Neural cell (in vitro differentiated cells): ENCODE data around the gene E2F2. TPM values are rescaled to one million over a fixed set of nuclear protein-coding genes. Genes with fewer than 3 reads are reported as not detected.

Experiments used
- H2AFZ ChIP-seq: fragments of 200-600, 300-800 bp; sonication (generic), shearing (Covaris generic); 2 replicates; pipeline ENCODE4 v1.6.0; 2014; ENCODE audit warnings: low read depth, mild to moderate bottlenecking, antibody characterized with exemption, low read length, moderate library complexity
- H3F3A ChIP-seq: fragments of 200-600 bp; shearing (Covaris generic); 2 replicates; pipeline ENCODE4 v1.6.1; 2016; ENCODE audit warnings: mild to moderate bottlenecking, moderate library complexity, mixed read lengths, antibody characterized with exemption, low read length; ENCODE audit not compliant: insufficient read depth, poor library complexity, severe bottlenecking
- H3K27ac ChIP-seq: fragments of 200-600, 300-800 bp; sonication (generic), shearing (Covaris generic); 2 replicates; pipeline ENCODE4 v1.5.1; 2014; ENCODE audit warnings: mild to moderate bottlenecking, low read length, moderate library complexity
- H3K27me3 ChIP-seq: fragments of 300-800, 200-600 bp; sonication (generic), shearing (Covaris generic); 2 replicates; pipeline ENCODE4 v1.6.0; 2014; ENCODE audit warnings: mild to moderate bottlenecking, low read depth, low read length, moderate library complexity; ENCODE audit not compliant: insufficient read depth
- H3K36me3 ChIP-seq: fragments of 300-800, 200-600 bp; sonication (generic), shearing (Covaris generic); 2 replicates; pipeline ENCODE4 v1.5.1; 2014; ENCODE audit warnings: mild to moderate bottlenecking, antibody characterized with exemption, low read length, moderate library complexity; ENCODE audit not compliant: insufficient read depth
- H3K4me2 ChIP-seq: fragments of 300-800, 200-600 bp; sonication (generic), shearing (Covaris generic); 2 replicates; pipeline ENCODE4 v1.6.0; 2014; ENCODE audit warnings: mild to moderate bottlenecking, low read length
- H3K4me3 ChIP-seq: fragments of 300-800, 200-600 bp; sonication (generic), shearing (Covaris generic); 2 replicates; pipeline ENCODE4 v1.5.1; 2014; ENCODE audit warnings: mild to moderate bottlenecking, low read length, moderate library complexity
- H3K79me2 ChIP-seq: fragments of 200-600 bp; shearing (Covaris generic); replicated peaks from 2 replicates; pipeline ENCODE4 v1.6.0; 2014; ENCODE audit warnings: mild to moderate bottlenecking, low read length, moderate library complexity; ENCODE audit not compliant: insufficient read depth
- H3K9ac ChIP-seq: fragments of 300-800, 200-600 bp; sonication (generic), shearing (Covaris generic); 2 replicates; pipeline ENCODE4 v1.6.1; 2016; ENCODE audit warnings: mild to moderate bottlenecking, low read length, mixed read lengths
- H3K9me2 ChIP-seq: fragments of 200-600 bp; shearing (Covaris generic); 2 replicates; pipeline ENCODE4 v1.6.1; 2016; ENCODE audit warnings: mild to moderate bottlenecking, low read length, mixed read lengths; ENCODE audit not compliant: insufficient read depth
- H3K9me3 ChIP-seq: fragments of 200-600, 300-800 bp; sonication (generic), shearing (Covaris generic); 2 replicates; pipeline ENCODE4 v1.6.1; 2016; ENCODE audit warnings: mild to moderate bottlenecking, mixed run types, low read length, moderate library complexity, mixed read lengths
- H4K20me1 ChIP-seq: fragments of 200-600 bp; shearing (Covaris generic); 2 replicates; pipeline ENCODE4 v1.6.1; 2016; ENCODE audit warnings: mild to moderate bottlenecking, mixed run types; ENCODE audit not compliant: insufficient read depth
- EP300 ChIP-seq: fragments of 450-650 bp; conservative IDR thresholded peaks from 2 replicates; pipeline ENCODE4 v1.6.1; 2014; ENCODE audit warnings: antibody characterized with exemption, mild to moderate bottlenecking, moderate library complexity; ENCODE audit not compliant: poor library complexity, severe bottlenecking
- EZH2 ChIP-seq: fragments of 200-600, 300-800 bp; shearing (Covaris generic), sonication (generic); IDR thresholded peaks from 2 replicates; pipeline ENCODE4 v1.6.1; 2014; ENCODE audit warnings: antibody characterized with exemption, low read length, borderline replicate concordance, mild to moderate bottlenecking; ENCODE audit not compliant: insufficient read depth, poor library complexity, severe bottlenecking
- MXI1 ChIP-seq: fragments of 450-650 bp; conservative IDR thresholded peaks from 2 replicates; pipeline ENCODE4 v1.6.1; 2014; ENCODE audit warnings: antibody characterized with exemption, mild to moderate bottlenecking; ENCODE audit not compliant: poor library complexity, severe bottlenecking
- POLR2AphosphoS5 ChIP-seq: IDR thresholded peaks from 2 replicates; pipeline ENCODE4 v1.6.1; 2012
- RAD21 ChIP-seq: fragments of 450-650 bp; conservative IDR thresholded peaks from 2 replicates; pipeline ENCODE4 v1.6.1; 2014; ENCODE audit warnings: antibody characterized with exemption, mild to moderate bottlenecking, moderate library complexity
- SMC3 ChIP-seq: fragments of 450-650 bp; conservative IDR thresholded peaks from 2 replicates; pipeline ENCODE4 v1.6.1; 2014; ENCODE audit warnings: antibody characterized with exemption, mild to moderate bottlenecking, moderate library complexity; ENCODE audit not compliant: poor library complexity
- TAF1 ChIP-seq: IDR thresholded peaks from 2 replicates; pipeline ENCODE4 v1.6.1; 2012; ENCODE audit warnings: low read depth
- polyA plus RNA-seq: library from polyadenylated mRNA; depleted of rRNA; stranded (reverse); fragments of >200 nt; gene quantifications from 2 replicates; pipeline ENCODE4 v1.2.3, GENCODE V29; 2014
- TF ChIP-seq, protein P1 (sequence below): IDR thresholded peaks from 2 replicates; pipeline ENCODE4 v1.6.1; 2012; ENCODE audit warnings: borderline replicate concordance
- TF ChIP-seq, protein P2 (sequence below): fragments of 450-650 bp; IDR thresholded peaks from 2 replicates; pipeline ENCODE4 v1.5.1; 2014; ENCODE audit warnings: antibody characterized with exemption, mild to moderate bottlenecking, moderate library complexity; ENCODE audit not compliant: poor library complexity, severe bottlenecking

E2F2 gene
- polyA plus RNA-seq, 1 donor from 2014 or later = 0.16 TPM

DNA sequence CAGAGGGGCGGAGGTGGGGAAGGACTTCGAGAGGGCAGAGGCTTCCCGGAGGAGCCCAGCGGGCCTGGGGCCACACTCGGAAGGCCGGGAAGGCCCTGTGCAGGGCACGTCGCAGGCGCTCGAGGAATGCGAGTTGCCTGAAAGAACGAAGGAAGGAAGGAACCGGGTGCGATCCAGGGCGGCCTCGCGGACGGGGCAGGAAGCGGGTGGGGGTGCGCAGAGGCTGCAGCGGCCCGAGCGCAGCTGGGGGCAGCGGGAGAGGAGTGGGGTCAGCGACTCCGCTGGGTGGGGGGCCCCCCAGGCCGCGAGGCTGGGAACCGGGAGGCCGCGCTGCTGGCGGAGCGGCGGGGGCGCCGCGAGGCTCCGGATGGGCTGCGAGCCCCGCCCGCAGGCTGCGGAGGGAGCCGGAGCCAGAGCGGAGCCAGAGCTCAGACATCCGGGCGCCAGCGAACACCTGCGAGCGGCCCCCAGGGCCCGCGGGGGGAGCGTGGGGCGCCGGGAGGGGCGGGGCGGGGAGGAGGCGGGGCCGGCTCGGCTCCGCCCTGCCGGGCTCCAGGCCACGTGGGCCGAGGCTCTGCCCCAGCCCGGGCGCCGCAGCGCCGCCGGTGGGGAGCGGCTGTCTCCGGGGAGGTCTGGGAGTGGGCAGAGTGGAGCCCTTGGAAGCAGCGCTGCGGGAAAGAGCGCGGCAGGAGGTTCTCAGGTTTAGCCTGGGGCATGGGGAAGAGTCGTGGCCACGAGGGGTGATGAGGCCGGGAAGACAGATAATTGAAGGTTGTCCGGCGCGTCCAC is 23.6 kb upstream of the E2F2 start:
- Histone ChIP-seq H3K9me2 (no peaks in the 10 kb centered on the region), H3K27ac (no peak overlapping the region), H3K9ac (peak overlapping the region; percentile 72), H3K4me3 (peak overlapping the region; percentile 71), H3F3A (peaks cover 4% of the 10 kb centered on the region), H3K27me3 (peaks cover 59% of the 10 kb centered on the region), H3K36me3 (no peaks in the 10 kb centered on the region), H2AFZ (peak overlapping the region; percentile 62), H4K20me1 (no peaks in the 10 kb centered on the region), H3K79me2 (no peaks in the 10 kb centered on the region), H3K9me3 (no peaks in the 10 kb centered on the region), H3K4me2 (peak overlapping the region; percentile 96)
- TF ChIP-seq SMC3 = no peak
- TF ChIP-seq TAF1 = no peak
- peak; percentile 68 for TF ChIP-seq MXI1
- TF ChIP-seq, protein P1, sequence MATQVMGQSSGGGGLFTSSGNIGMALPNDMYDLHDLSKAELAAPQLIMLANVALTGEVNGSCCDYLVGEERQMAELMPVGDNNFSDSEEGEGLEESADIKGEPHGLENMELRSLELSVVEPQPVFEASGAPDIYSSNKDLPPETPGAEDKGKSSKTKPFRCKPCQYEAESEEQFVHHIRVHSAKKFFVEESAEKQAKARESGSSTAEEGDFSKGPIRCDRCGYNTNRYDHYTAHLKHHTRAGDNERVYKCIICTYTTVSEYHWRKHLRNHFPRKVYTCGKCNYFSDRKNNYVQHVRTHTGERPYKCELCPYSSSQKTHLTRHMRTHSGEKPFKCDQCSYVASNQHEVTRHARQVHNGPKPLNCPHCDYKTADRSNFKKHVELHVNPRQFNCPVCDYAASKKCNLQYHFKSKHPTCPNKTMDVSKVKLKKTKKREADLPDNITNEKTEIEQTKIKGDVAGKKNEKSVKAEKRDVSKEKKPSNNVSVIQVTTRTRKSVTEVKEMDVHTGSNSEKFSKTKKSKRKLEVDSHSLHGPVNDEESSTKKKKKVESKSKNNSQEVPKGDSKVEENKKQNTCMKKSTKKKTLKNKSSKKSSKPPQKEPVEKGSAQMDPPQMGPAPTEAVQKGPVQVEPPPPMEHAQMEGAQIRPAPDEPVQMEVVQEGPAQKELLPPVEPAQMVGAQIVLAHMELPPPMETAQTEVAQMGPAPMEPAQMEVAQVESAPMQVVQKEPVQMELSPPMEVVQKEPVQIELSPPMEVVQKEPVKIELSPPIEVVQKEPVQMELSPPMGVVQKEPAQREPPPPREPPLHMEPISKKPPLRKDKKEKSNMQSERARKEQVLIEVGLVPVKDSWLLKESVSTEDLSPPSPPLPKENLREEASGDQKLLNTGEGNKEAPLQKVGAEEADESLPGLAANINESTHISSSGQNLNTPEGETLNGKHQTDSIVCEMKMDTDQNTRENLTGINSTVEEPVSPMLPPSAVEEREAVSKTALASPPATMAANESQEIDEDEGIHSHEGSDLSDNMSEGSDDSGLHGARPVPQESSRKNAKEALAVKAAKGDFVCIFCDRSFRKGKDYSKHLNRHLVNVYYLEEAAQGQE = no peak
- no peak for TF ChIP-seq RAD21
- no peak for TF ChIP-seq EP300
- TF ChIP-seq, protein P2, sequence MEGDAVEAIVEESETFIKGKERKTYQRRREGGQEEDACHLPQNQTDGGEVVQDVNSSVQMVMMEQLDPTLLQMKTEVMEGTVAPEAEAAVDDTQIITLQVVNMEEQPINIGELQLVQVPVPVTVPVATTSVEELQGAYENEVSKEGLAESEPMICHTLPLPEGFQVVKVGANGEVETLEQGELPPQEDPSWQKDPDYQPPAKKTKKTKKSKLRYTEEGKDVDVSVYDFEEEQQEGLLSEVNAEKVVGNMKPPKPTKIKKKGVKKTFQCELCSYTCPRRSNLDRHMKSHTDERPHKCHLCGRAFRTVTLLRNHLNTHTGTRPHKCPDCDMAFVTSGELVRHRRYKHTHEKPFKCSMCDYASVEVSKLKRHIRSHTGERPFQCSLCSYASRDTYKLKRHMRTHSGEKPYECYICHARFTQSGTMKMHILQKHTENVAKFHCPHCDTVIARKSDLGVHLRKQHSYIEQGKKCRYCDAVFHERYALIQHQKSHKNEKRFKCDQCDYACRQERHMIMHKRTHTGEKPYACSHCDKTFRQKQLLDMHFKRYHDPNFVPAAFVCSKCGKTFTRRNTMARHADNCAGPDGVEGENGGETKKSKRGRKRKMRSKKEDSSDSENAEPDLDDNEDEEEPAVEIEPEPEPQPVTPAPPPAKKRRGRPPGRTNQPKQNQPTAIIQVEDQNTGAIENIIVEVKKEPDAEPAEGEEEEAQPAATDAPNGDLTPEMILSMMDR = peak; percentile 40
- TF ChIP-seq POLR2AphosphoS5 = no peak
- no peak for TF ChIP-seq EZH2

DNA sequence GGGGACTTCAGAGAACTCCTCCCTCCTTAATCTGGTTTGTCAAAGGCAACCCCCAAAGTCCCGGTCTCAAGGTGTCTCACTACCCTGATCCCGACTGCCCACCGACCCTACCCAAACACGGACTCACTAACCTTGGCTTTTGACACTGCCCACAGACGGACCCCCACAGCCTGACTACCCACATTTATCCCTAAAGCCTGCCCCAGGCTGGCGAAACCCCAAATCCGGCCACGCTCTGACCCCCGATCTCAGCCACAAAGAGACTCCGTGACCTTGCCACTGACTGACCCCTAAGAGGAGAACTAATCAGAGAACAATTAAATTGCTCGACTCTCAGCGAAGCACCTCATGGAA is 23.1 kb upstream of the E2F2 start:
- Histone ChIP-seq H3K9ac (peak overlapping the region; percentile 72), H3K4me3 (peak overlapping the region; percentile 71), H3K36me3 (no peaks in the 10 kb centered on the region), H3K9me3 (no peaks in the 10 kb centered on the region), H3K27me3 (peaks cover 54% of the 10 kb centered on the region), H2AFZ (peak overlapping the region; percentile 62), H3K79me2 (no peaks in the 10 kb centered on the region), H4K20me1 (no peaks in the 10 kb centered on the region), H3K27ac (no peak overlapping the region), H3F3A (peaks cover 4% of the 10 kb centered on the region), H3K9me2 (no peaks in the 10 kb centered on the region), H3K4me2 (peak overlapping the region; percentile 96)
- no peak for TF ChIP-seq RAD21
- TF ChIP-seq, protein P1 = no peak
- TF ChIP-seq EP300 = no peak
- TF ChIP-seq EZH2 = no peak
- no peak for TF ChIP-seq TAF1
- no peak for TF ChIP-seq POLR2AphosphoS5
- no peak for TF ChIP-seq MXI1
- TF ChIP-seq, protein P2 = no peak
- no peak for TF ChIP-seq SMC3
